GM19099 (cell line): ENCODE results near the gene SCAMP2.

Experiments used
- POLR2A ChIP-seq: IDR thresholded peaks from 3 replicates; pipeline ENCODE4 v1.6.1; 2011; ENCODE audit warnings: low read depth; ENCODE audit not compliant: insufficient read length; ENCODE audit errors: extremely low read depth

Gene SCAMP2

GRCh38 chr15:74870436-74871215, 2.5 kb downstream of the SCAMP2 start:
- no peak for TF ChIP-seq POLR2A

- peak; percentile 26 for TF ChIP-seq POLR2A
These were observed 3.3 kb downstream of the SCAMP2 start for GRCh38 chr15:74869726-74870407.

- no peak for TF ChIP-seq POLR2A
These were observed 3.8 kb downstream of the SCAMP2 start for GRCh38 chr15:74869372-74869725.

- no peak for TF ChIP-seq POLR2A
These were observed 5.1 kb downstream of the SCAMP2 start for GRCh38 chr15:74868059-74868458.

- TF ChIP-seq POLR2A = no peak
These were observed 5.6 kb downstream of the SCAMP2 start for GRCh38 chr15:74867466-74868038.

GRCh38 chr15:74866090-74866489, 7.1 kb downstream of the SCAMP2 start:
- TF ChIP-seq POLR2A = no peak

GRCh38 chr15:74865316-74865715, 7.8 kb downstream of the SCAMP2 start:
- no peak for TF ChIP-seq POLR2A

GRCh38 chr15:74864296-74864695, 8.9 kb downstream of the SCAMP2 start:
- TF ChIP-seq POLR2A = no peak

- TF ChIP-seq POLR2A = no peak
These were observed 9.7 kb downstream of the SCAMP2 start for GRCh38 chr15:74863239-74864056.

GRCh38 chr15:74858369-74858740, 14.8 kb downstream of the SCAMP2 start:
- TF ChIP-seq POLR2A = no peak

- no peak for TF ChIP-seq POLR2A
These were observed 15.3 kb downstream of the SCAMP2 start for GRCh38 chr15:74857671-74858368.

GRCh38 chr15:74857082-74857655, 16.0 kb downstream of the SCAMP2 start:
- no peak for TF ChIP-seq POLR2A

GRCh38 chr15:74856537-74856936, 16.6 kb downstream of the SCAMP2 start:
- no peak for TF ChIP-seq POLR2A

- no peak for TF ChIP-seq POLR2A
These were observed 17.3 kb downstream of the SCAMP2 start for GRCh38 chr15:74855857-74856256.
